Measurements from ENCODE around the gene RACGAP1. TPM values are rescaled to one million over a fixed set of nuclear protein-coding genes. Genes with fewer than 3 reads are reported as not detected.
A peak's percentile ranks its signal among the peaks of the same experiment; 100 is the strongest.
"Not testable (repeated sequence)": the region's sequence is repeated elsewhere in the genome, so short reads cannot be mapped to it uniquely, and the experiment has no call there.

Gene RACGAP1
- total RNA-seq, 2 experiments from 2014 or later, result 180 to 198 TPM

- Mint-ChIP-seq H3K9me3 (ENCODE audit: low read depth) (no peaks in the 10 kb centered on the region), H3K36me3 (no peaks in the 10 kb centered on the region), H3K4me3 (no peak overlapping the region), H3K4me1 (peaks cover 13% of the 10 kb centered on the region), H3K27ac (no peak overlapping the region), H3K27me3 (peaks cover 14% of the 10 kb centered on the region)
- CTCF ChIA-PET, result interaction anchor here (0.6 to 13.7 kb wide), 38 partner anchors 8 to 1506 kb away, joined by 3 to 221 read pairs (median 6); partner anchors contain the start of genes ASIC1, COX14, RACGAP1 and SMARCD1
- DNase-seq, result peak; percentile 90
- ATAC-seq, result peak; percentile 93
Measured at GRCh38 chr12:50039151-50039835, 14.0 kb upstream of the RACGAP1 start.

- H3K27ac Mint-ChIP-seq, result no peak overlapping the region
- H3K36me3 Mint-ChIP-seq, result no peaks in the 10 kb centered on the region
- no peak for ATAC-seq
- H3K4me1 Mint-ChIP-seq, result peaks cover 4% of the 10 kb centered on the region
- H3K9me3 Mint-ChIP-seq (ENCODE audit: low read depth), result no peaks in the 10 kb centered on the region
- H3K27me3 Mint-ChIP-seq, result peaks cover 15% of the 10 kb centered on the region
- no peak for DNase-seq
- H3K4me3 Mint-ChIP-seq, result no peak overlapping the region
- CTCF ChIA-PET, result interaction anchor here (0.6 to 13.7 kb wide), 21 partner anchors 11 to 1505 kb away, joined by 3 to 221 read pairs (median 6); partner anchors contain the start of genes ASIC1, COX14, RACGAP1 and SMARCD1
Measured at GRCh38 chr12:50038336-50038735, 13.0 kb upstream of the RACGAP1 start.

- no peaks in the 10 kb centered on the region for H3K36me3 Mint-ChIP-seq
- no peaks in the 10 kb centered on the region for H3K4me1 Mint-ChIP-seq
- no peaks in the 10 kb centered on the region for H3K9me3 Mint-ChIP-seq (ENCODE audit: low read depth)
- CTCF ChIA-PET, result interaction anchor here (0.5 to 3.8 kb wide), 4 partner anchors 23 to 178 kb away, joined by 3 to 18 read pairs (median 4); partner anchors contain the start of gene COX14
- no peak for DNase-seq
- peaks cover 29% of the 10 kb centered on the region for H3K27me3 Mint-ChIP-seq
- H3K27ac Mint-ChIP-seq, result no peak overlapping the region
- peak overlapping the region; percentile 28 for H3K4me3 Mint-ChIP-seq
- ATAC-seq, result no peak
Measured at GRCh38 chr12:50032854-50033581, 7.7 kb upstream of the RACGAP1 start.

GRCh38 chr12:50032515-50032853, 7.2 kb upstream of the RACGAP1 start:
- DNase-seq, result no peak
- Mint-ChIP-seq H3K27ac (no peak overlapping the region), H3K9me3 (ENCODE audit: low read depth) (no peaks in the 10 kb centered on the region), H3K4me3 (no peak overlapping the region), H3K27me3 (peaks cover 29% of the 10 kb centered on the region), H3K4me1 (no peaks in the 10 kb centered on the region), H3K36me3 (no peaks in the 10 kb centered on the region)
- ATAC-seq, result no peak
- CTCF ChIA-PET, result interaction anchor here (1.3 to 3.8 kb wide), 2 partner anchors 23 to 79 kb away, joined by 3 to 18 read pairs; partner anchors contain the start of gene COX14

GRCh38 chr12:50030449-50030848, 5.2 kb upstream of the RACGAP1 start:
- not testable (repeated sequence) for DNase-seq; H3K9me3 Mint-ChIP-seq (ENCODE audit: low read depth); H3K4me3 Mint-ChIP-seq; ATAC-seq; H3K36me3 Mint-ChIP-seq; H3K27ac Mint-ChIP-seq; H3K4me1 Mint-ChIP-seq
- peaks cover 21% of the 10 kb centered on the region for H3K27me3 Mint-ChIP-seq
- CTCF ChIA-PET, result interaction anchor here (1.2 to 7.1 kb wide), 5 partner anchors 8 to 63 kb away, joined by 3 to 44 read pairs (median 5); no protein-coding TSS in a partner anchor

- H3K4me3 Mint-ChIP-seq, result no peak overlapping the region
- H3K27me3 Mint-ChIP-seq, result peaks cover 3% of the 10 kb centered on the region
- no peak overlapping the region for H3K27ac Mint-ChIP-seq
- H3K4me1 Mint-ChIP-seq, result peaks cover 29% of the 10 kb centered on the region
- CTCF ChIA-PET, result interaction anchor here (1.3 to 7.1 kb wide), 2 partner anchors 9 to 12 kb away, joined by 3 to 44 read pairs; no protein-coding TSS in a partner anchor
- peaks cover 29% of the 10 kb centered on the region for H3K36me3 Mint-ChIP-seq
- no peaks in the 10 kb centered on the region for H3K9me3 Mint-ChIP-seq (ENCODE audit: low read depth)
- no peak for ATAC-seq
- no peak for DNase-seq
Measured at GRCh38 chr12:50026691-50027090, 1.4 kb upstream of the RACGAP1 start.

GRCh38 chr12:50024805-50025186, 498 bp downstream of the RACGAP1 start:
- ATAC-seq (peak; percentile 38), DNase-seq (no peak)
- Mint-ChIP-seq H3K27me3 (no peaks in the 10 kb centered on the region), H3K4me1 (peaks cover 38% of the 10 kb centered on the region), H3K4me3 (peak overlapping the region; percentile 91), H3K9me3 (ENCODE audit: low read depth) (no peaks in the 10 kb centered on the region), H3K36me3 (peaks cover 38% of the 10 kb centered on the region), H3K27ac (peak overlapping the region; percentile 96)
- CTCF ChIA-PET, result interaction anchor here (0.9 to 7.1 kb wide), 10 partner anchors 14 to 79 kb away, joined by 3 to 44 read pairs (median 4); no protein-coding TSS in a partner anchor

- Mint-ChIP-seq H3K9me3 (ENCODE audit: low read depth) (no peaks in the 10 kb centered on the region), H3K27ac (peak overlapping the region; percentile 96), H3K4me1 (peaks cover 40% of the 10 kb centered on the region), H3K4me3 (peak overlapping the region; percentile 91), H3K36me3 (peaks cover 39% of the 10 kb centered on the region), H3K27me3 (no peaks in the 10 kb centered on the region)
- ATAC-seq (no peak), DNase-seq (no peak)
- CTCF ChIA-PET, result interaction anchor here (1.0 to 7.1 kb wide), 3 partner anchors 15 to 56 kb away, joined by 3 to 44 read pairs (median 18); no protein-coding TSS in a partner anchor
Measured at GRCh38 chr12:50024227-50024626, 1.1 kb downstream of the RACGAP1 start.

GRCh38 chr12:50022903-50023302, 2.4 kb downstream of the RACGAP1 start:
- Mint-ChIP-seq H3K27ac (no peak overlapping the region), H3K27me3 (no peaks in the 10 kb centered on the region), H3K4me3 (no peak overlapping the region), H3K36me3 (peaks cover 45% of the 10 kb centered on the region), H3K9me3 (ENCODE audit: low read depth) (no peaks in the 10 kb centered on the region), H3K4me1 (peaks cover 48% of the 10 kb centered on the region)
- no peak for ATAC-seq
- DNase-seq, result no peak
- CTCF ChIA-PET, result interaction anchor here (1.4 kb wide), 1 partner anchor 16 kb away, joined by 4 read pairs; no protein-coding TSS in a partner anchor

- Mint-ChIP-seq H3K36me3 (peaks cover 49% of the 10 kb centered on the region), H3K27me3 (no peaks in the 10 kb centered on the region), H3K27ac (no peak overlapping the region), H3K4me3 (no peak overlapping the region), H3K9me3 (ENCODE audit: low read depth) (no peaks in the 10 kb centered on the region), H3K4me1 (peaks cover 46% of the 10 kb centered on the region)
- DNase-seq, result no peak
- CTCF ChIA-PET, result interaction anchor here (0.8 to 1.2 kb wide), 2 partner anchors 18 to 54 kb away, joined by 4 to 6 read pairs; no protein-coding TSS in a partner anchor
- no peak for ATAC-seq
Measured at GRCh38 chr12:50021031-50021430, 4.3 kb downstream of the RACGAP1 start.

- CTCF ChIA-PET, result interaction anchor here (1.9 to 2.0 kb wide), 2 partner anchors 20 to 25 kb away, joined by 6 to 11 read pairs; no protein-coding TSS in a partner anchor
- Mint-ChIP-seq H3K27me3 (no peaks in the 10 kb centered on the region), H3K36me3 (peaks cover 49% of the 10 kb centered on the region), H3K4me1 (peaks cover 41% of the 10 kb centered on the region), H3K27ac (no peak overlapping the region), H3K9me3 (ENCODE audit: low read depth) (no peaks in the 10 kb centered on the region), H3K4me3 (no peak overlapping the region)
- no peak for ATAC-seq
- no peak for DNase-seq
Measured at GRCh38 chr12:50019524-50019923, 5.8 kb downstream of the RACGAP1 start.

GRCh38 chr12:50018968-50019367, 6.3 kb downstream of the RACGAP1 start:
- Mint-ChIP-seq H3K4me3 (no peak overlapping the region), H3K27ac (no peak overlapping the region), H3K9me3 (ENCODE audit: low read depth) (no peaks in the 10 kb centered on the region), H3K27me3 (no peaks in the 10 kb centered on the region), H3K4me1 (peaks cover 43% of the 10 kb centered on the region), H3K36me3 (peaks cover 49% of the 10 kb centered on the region)
- ATAC-seq, result no peak
- no peak for DNase-seq
- CTCF ChIA-PET, result interaction anchor here (1.2 to 2.6 kb wide), 4 partner anchors 21 to 93 kb away, joined by 4 to 12 read pairs (median 8); partner anchors contain the start of gene COX14

- ATAC-seq (no peak), DNase-seq (no peak)
- H3K4me3 Mint-ChIP-seq, result no peak overlapping the region
- no peaks in the 10 kb centered on the region for H3K9me3 Mint-ChIP-seq (ENCODE audit: low read depth)
- H3K36me3 Mint-ChIP-seq, result peaks cover 51% of the 10 kb centered on the region
- CTCF ChIA-PET, result interaction anchor here (0.7 to 2.6 kb wide), 7 partner anchors 13 to 240 kb away, joined by 3 to 12 read pairs (median 4); partner anchors contain the start of gene COX14
- H3K27me3 Mint-ChIP-seq, result no peaks in the 10 kb centered on the region
- peaks cover 44% of the 10 kb centered on the region for H3K4me1 Mint-ChIP-seq
- no peak overlapping the region for H3K27ac Mint-ChIP-seq
Measured at GRCh38 chr12:50018154-50018553, 7.1 kb downstream of the RACGAP1 start.

All from activated CD8-positive, alpha-beta memory T cell treated with anti-CD3 and anti-CD28 coated beads, Interleukin-2, amount 10 ng/mL, durations not matched to agents 7 days and 5 days (primary cell).